GM12878 (cell line): ENCODE results near the gene CPB2. TPM values are rescaled to one million over a fixed set of nuclear protein-coding genes. Genes with fewer than 3 reads are reported as not detected.
A peak's percentile ranks its signal among the peaks of the same experiment; 100 is the strongest.

Experiments
- ATAC-seq: fragments of 200-7000 bp; cut with Tn5 transposase; 3 replicates; pipeline ENCODE4 v1.9.1; 2020; ENCODE audit warnings: mild to moderate bottlenecking, moderate library complexity
- BruUV-seq: library from RNA; stranded (reverse); fragments of 400-500 nt; replicated peaks from 2 replicates; lab custom pipeline; 2021; lab: Mats Ljungman, UMichigan
- CTCF ChIA-PET: fragments of 300-600 bp; sonication (Branson Sonifier 250); formaldehyde crosslinking; extraction: SDS; loops from one replicate; lab custom pipeline; 2021; ENCODE audit warnings: inconsistent platforms; lab: Yijun Ruan, JAX
- POLR2A ChIA-PET: fragments of 350-600 bp; formaldehyde crosslinking; extraction: SDS; loops from one replicate; lab custom pipeline; 2021; ENCODE audit warnings: inconsistent platforms; lab: Charles Lee
- RAD21 ChIA-PET: fragments of 300-600 bp; sonication (Branson Sonifier 250); formaldehyde crosslinking; loops from one replicate; lab custom pipeline; 2023; ENCODE audit warnings: antibody characterized with exemption; ENCODE audit not compliant: unreplicated experiment; lab: Charles Lee
- SMC1A ChIA-PET: fragments of 300-600 bp; sonication (Branson Sonifier 250); formaldehyde crosslinking; loops from one replicate; lab custom pipeline; 2023; ENCODE audit not compliant: unreplicated experiment, uncharacterized antibody; lab: Charles Lee
- DNase-seq: peaks from one replicate; pipeline ENCODE4 v3.0.0-alpha.2; 2011; ENCODE audit warnings: low read depth, low spot score
- FAIRE-seq: peaks from 3 replicates; lab custom pipeline; 2011; peaks lifted over from hg19 to GRCh38; lab: Jason Lieb, UNC
- H2AFZ ChIP-seq: 2 replicates; pipeline ENCODE4 v1.6.0; 2011; ENCODE audit warnings: low read depth, low read length, control low read depth; ENCODE audit not compliant: control insufficient read depth
- H3K27ac ChIP-seq: 2 replicates; pipeline ENCODE4 v1.5.1; 2011; ENCODE audit warnings: control low read depth; ENCODE audit not compliant: control insufficient read depth, insufficient read depth
- H3K27me3 ChIP-seq, 2 experiments: replicated peaks in 1 of 2; 2 replicates each; pipeline versions ENCODE4 v1.6.0 to v1.6.1; 2011; ENCODE audit warnings: low read length in 1 of 2; ENCODE audit not compliant: control insufficient read depth in 2 of 2, insufficient read depth in 2 of 2
- H3K36me3 ChIP-seq, 2 experiments: 2 replicates each; pipeline ENCODE4 v1.5.1; 2011; ENCODE audit warnings: low read length in 1 of 2; ENCODE audit not compliant: control insufficient read depth in 2 of 2, insufficient read depth in 2 of 2
- H3K4me1 ChIP-seq: 2 replicates; pipeline ENCODE4 v1.6.1; 2011; ENCODE audit warnings: mild to moderate bottlenecking, low read length, moderate library complexity, mixed read lengths; ENCODE audit not compliant: control insufficient read depth, insufficient read depth
- H3K4me2 ChIP-seq: 2 replicates; pipeline ENCODE4 v1.6.0; 2011; ENCODE audit warnings: control low read depth; ENCODE audit not compliant: control insufficient read depth, insufficient read depth
- H3K4me3 ChIP-seq: fragments of 200-600 bp; sonication (generic); 2 replicates; pipeline ENCODE4 v1.5.1; 2016
- H3K79me2 ChIP-seq: 2 replicates; pipeline ENCODE4 v1.6.0; 2011; ENCODE audit warnings: low read length; ENCODE audit not compliant: control insufficient read depth, insufficient read depth
- H3K9ac ChIP-seq: 2 replicates; pipeline ENCODE4 v1.8.0; 2011; ENCODE audit warnings: low read length, control low read depth, mixed read lengths; ENCODE audit not compliant: control insufficient read depth, insufficient read depth
- H3K9me3 ChIP-seq: replicated peaks from 3 replicates; pipeline ENCODE4 v1.5.1; 2011; ENCODE audit warnings: mild to moderate bottlenecking, low read length; ENCODE audit not compliant: control insufficient read depth, insufficient read depth
- H4K20me1 ChIP-seq: 2 replicates; pipeline ENCODE4 v1.6.0; 2011; ENCODE audit not compliant: control insufficient read depth, insufficient read depth
- ATF3 ChIP-seq: IDR thresholded peaks from 2 replicates; pipeline ENCODE4 v1.6.1; 2011; ENCODE audit warnings: low read depth, mild to moderate bottlenecking, low read length, moderate library complexity, borderline replicate concordance; ENCODE audit errors: extremely low read depth
- BACH1 ChIP-seq: fragments of 450-650 bp; IDR thresholded peaks from 2 replicates; pipeline ENCODE4 v1.6.1; 2017; ENCODE audit warnings: mild to moderate bottlenecking, borderline replicate concordance
- BCL11A ChIP-seq: IDR thresholded peaks from 2 replicates; pipeline ENCODE4 v1.6.1; 2011; ENCODE audit warnings: low read depth, low read length
- CEBPB ChIP-seq, 2 experiments: fragments of 150-350 bp in 1 of 2; IDR thresholded peaks; 2 replicates each; pipeline ENCODE4 v1.6.1; 2012 to 2014; ENCODE audit warnings: low read depth in 2 of 2, low read length in 2 of 2, borderline replicate concordance in 1 of 2, inconsistent platforms in 1 of 2
- CREM ChIP-seq: IDR thresholded peaks from 2 replicates; pipeline ENCODE4 v1.6.1; 2014; ENCODE audit warnings: antibody characterized with exemption, low read depth
- ETV6 ChIP-seq, 2 experiments: fragments of 450-650 bp in 1 of 2; IDR thresholded peaks in 1 of 2; conservative IDR thresholded peaks in 1 of 2; 2 replicates each; pipeline ENCODE4 v1.6.1; 2014; ENCODE audit warnings: antibody characterized with exemption in 1 of 2, borderline replicate concordance in 1 of 2, low read depth in 1 of 2, mild to moderate bottlenecking in 1 of 2, moderate library complexity in 1 of 2
- FOS ChIP-seq: IDR thresholded peaks from 3 replicates; pipeline ENCODE4 v1.6.1; 2011; ENCODE audit warnings: borderline replicate concordance; ENCODE audit not compliant: insufficient read length; ENCODE audit errors: extremely low read depth
- FOXM1 ChIP-seq: IDR thresholded peaks from 2 replicates; pipeline ENCODE4 v1.6.1; 2012; ENCODE audit warnings: low read depth, mild to moderate bottlenecking, inconsistent platforms, low read length, moderate library complexity
- HDAC6 ChIP-seq: fragments of 200-600 bp; sonication (generic); IDR thresholded peaks from one replicate; pipeline ENCODE4 v1.8.0; 2017; ENCODE audit warnings: antibody characterized with exemption; ENCODE audit not compliant: unreplicated experiment
- MLLT1 ChIP-seq: fragments of 450-650 bp; IDR thresholded peaks from 2 replicates; pipeline ENCODE4 v1.6.1; 2016; ENCODE audit warnings: mild to moderate bottlenecking
- MYB ChIP-seq: fragments of 150-350 bp; IDR thresholded peaks from 2 replicates; pipeline ENCODE4 v1.6.1; 2014; ENCODE audit warnings: mild to moderate bottlenecking, low read depth, low read length, borderline replicate concordance
- NRF1 ChIP-seq: conservative IDR thresholded peaks from 2 replicates; pipeline ENCODE4 v1.6.1; 2011; ENCODE audit warnings: mild to moderate bottlenecking, low read depth, low read length, improper control_type of control experiment
- PAX5 ChIP-seq: IDR thresholded peaks from 2 replicates; pipeline ENCODE4 v1.6.1; 2011; ENCODE audit warnings: low read depth, low read length, borderline replicate concordance
- POLR2A ChIP-seq: IDR thresholded peaks from 2 replicates; pipeline ENCODE4 v1.6.1; 2011; ENCODE audit warnings: low read depth, mild to moderate bottlenecking, low read length
- POLR2AphosphoS2 ChIP-seq: IDR thresholded peaks from 2 replicates; pipeline ENCODE4 v1.6.1; 2011; ENCODE audit warnings: low read depth, mild to moderate bottlenecking, low read length, improper control_type of control experiment, moderate library complexity
- POLR2AphosphoS5 ChIP-seq: IDR thresholded peaks from 2 replicates; pipeline ENCODE4 v1.6.1; 2011; ENCODE audit warnings: mild to moderate bottlenecking, low read length, inconsistent platforms
- POU2F2 ChIP-seq: IDR thresholded peaks from 3 replicates; pipeline ENCODE4 v1.6.1; 2011; ENCODE audit warnings: low read depth, mild to moderate bottlenecking, low read length, borderline replicate concordance
- RAD21 ChIP-seq: IDR thresholded peaks from 2 replicates; pipeline ENCODE4 v1.6.1; 2011; ENCODE audit warnings: mild to moderate bottlenecking, low read depth, low read length, moderate library complexity; ENCODE audit not compliant: insufficient read depth
- RCOR1 ChIP-seq: conservative IDR thresholded peaks from 2 replicates; pipeline ENCODE4 v1.6.1; 2012; ENCODE audit warnings: low read depth, low read length, improper control_type of control experiment
- SMAD5 ChIP-seq: IDR thresholded peaks from 2 replicates; pipeline ENCODE4 v1.6.1; 2016; ENCODE audit warnings: antibody characterized with exemption, low read depth
- ZBED1 ChIP-seq: IDR thresholded peaks from 2 replicates; pipeline ENCODE4 v1.6.1; 2016; ENCODE audit warnings: borderline replicate concordance
- WGBS: methylation state at CpG from one replicate; pipeline ENCODE4 v1.1.6; 2016; ENCODE audit warnings: low lambda C conversion rate; ENCODE audit not compliant: insufficient replicate concordance, insufficient coverage; ENCODE audit errors: missing lambda C conversion rate; 5-methylcytosine and 5-hydroxymethylcytosine counted together
- in situ Hi-C: fragments of 300-500 bp; cut with MboI; formaldehyde crosslinking; loops from 9 replicates; pipeline ENCODE4 v1.14.3; 2018; ENCODE audit warnings: mixed read lengths
- intact Hi-C: fragments of 100-400 bp; cut with micrococcal nuclease; formaldehyde crosslinking; loops from one replicate; pipeline ENCODE4 v1.14.2; 2022; ENCODE audit not compliant: unreplicated experiment
- polyA plus RNA-seq, 11 experiments: library from polyadenylated mRNA; depleted of rRNA in 4 of 11; unstranded in 6 of 11; stranded (reverse) in 5 of 11; fragments of >200 nt; fragmentation: Nextera tagmentation in 4 of 11; fragmentation: Illumina TruSeq in 1 of 11; extraction: Ambion mirVana in 4 of 11; extraction: Trizol in 1 of 11; gene quantifications; 1 replicate in 1 of 11; 2 replicates in 10 of 11; pipeline versions ENCODE4 v1.2.1 to v1.2.3, GENCODE V29; 2011 to 2016; ENCODE audit warnings: inconsistent platforms in 2 of 11, missing spikeins in 2 of 11, low read depth in 1 of 11
- total RNA-seq, 4 experiments: library from RNA; depleted of rRNA in 3 of 4; stranded (reverse); fragments of >200 nt in 3 of 4; fragmentation: Illumina TruSeq in 1 of 4; extraction: Trizol in 1 of 4; gene quantifications; 2 replicates each; pipeline versions ENCODE4 v1.2.1 to v1.2.3, GENCODE V29; 2013 to 2021

Gene CPB2
- total and polyA plus RNA-seq, 10 of the 15 experiments (the other 5 are each of a cell fraction or from before 2014, with no cell fraction given), result 0.05 to 0.87 (median 0.13) TPM; not detected in 3

- ATAC-seq, result peak; percentile 52
- H4K20me1 ChIP-seq, result no peaks in the 10 kb centered on the region
- H2AFZ ChIP-seq, result no peak overlapping the region
- H3K9ac ChIP-seq, result no peak overlapping the region
- ChIA-PET CTCF (interaction anchor here (0.8 to 4.9 kb wide), 4 partner anchors 15 to 317 kb away, joined by 3 to 25 read pairs (median 4); no protein-coding TSS in a partner anchor), SMC1A (interaction anchor here (1.7 kb wide), 1 partner anchor 11 kb away, joined by 5 read pairs; no protein-coding TSS in a partner anchor), POLR2A (no interaction called here), RAD21 (interaction anchor here (0.6 to 3.2 kb wide), 2 partner anchors 317 to 440 kb away, joined by 3 to 15 read pairs; no protein-coding TSS in a partner anchor)
- intact Hi-C loops (loop anchor here (1.0 to 5.0 kb wide), 2 partner anchors 52 to 317 kb away; no protein-coding TSS in a partner anchor), in situ Hi-C loops (no loop called here)
- H3K27me3 ChIP-seq, result no peaks in the 10 kb centered on the region
- no peaks in the 10 kb centered on the region for H3K9me3 ChIP-seq
- no peak overlapping the region for H3K4me2 ChIP-seq
- WGBS, result 2% methylated on average over 10 of the region's 10 CpGs
- H3K27ac ChIP-seq, result no peak overlapping the region
- H3K4me1 ChIP-seq, result no peaks in the 10 kb centered on the region
- no peak overlapping the region for H3K4me3 ChIP-seq
- FAIRE-seq, result no peak
- BruUV-seq, result no TSS peak
- no peak for DNase-seq
- no peaks in the 10 kb centered on the region for H3K79me2 ChIP-seq
- H3K36me3 ChIP-seq, result peaks cover 12 to 20% of the 10 kb centered on the region in 2 experiments
- TF ChIP-seq POLR2AphosphoS2 (peak; percentile 83; the same call in 1 of the 2 replicates), FOXM1 (peak; percentile 58; the same call in 1 of the 2 replicates), MLLT1 (no peak), POLR2AphosphoS5 (peak; percentile 83; the same call in 1 of the 2 replicates), CEBPB (IDR thresholded peaks at IDR 0.05; ENCODE audit: borderline replicate concordance in 1 of 2, low read depth in 2 of 2, low read length in 2 of 2) (no peak), RCOR1 (no peak), FOS (no peak), SMAD5 (no peak), ETV6 (conservative IDR thresholded peaks at IDR 0.05 in 1 of 2, IDR thresholded peaks at IDR 0.05 in 1 of 2; ENCODE audit: borderline replicate concordance in 1 of 2, low read depth in 1 of 2) (peak in 1 of 2 experiments; percentile 21; a peak in 1 of 4 replicates), RAD21 (0 out of 2 replicates have a peak, but pooled peaks have one; percentile 4), PAX5 (peak; percentile 37; the same call in 1 of the 2 replicates), BCL11A (peak; percentile 54; the same call in 1 of the 2 replicates), POU2F2 (peak; percentile 45; the same call in 2 of the 3 replicates), POLR2A (peak; percentile 82), NRF1 (no peak), HDAC6 (no peak), MYB (no peak), ZBED1 (peak; percentile 89; the same call in 1 of the 2 replicates), CREM (0 out of 2 replicates have a peak, but pooled peaks have one; percentile 16), ATF3 (no peak), BACH1 (peak; percentile 51; the same call in 1 of the 2 replicates)
Observed at GRCh38 chr13:46124531-46124966, 19.7 kb upstream of the CPB2 start.
